Stimulated activated CD8-positive, alpha-beta memory T cell treated with anti-CD3 and anti-CD28 coated beads, Interleukin-4, amount 100 ng/mL, for 24 hours (primary cell): ENCODE measurements around the gene TMEM138.

Source experiments
- DNase-seq: peaks from one replicate; pipeline ENCODE4 v3.0.0-alpha.2; 2020; ENCODE audit warnings: low read depth

The TMEM138 gene

GRCh38 chr11:61342207-61342803 lies 19.9 kb upstream of the TMEM138 start:
- no peak for DNase-seq

- no peak for DNase-seq
Measured at GRCh38 chr11:61343792-61344745, 18.1 kb upstream of the TMEM138 start.

GRCh38 chr11:61345170-61345610 lies 17.0 kb upstream of the TMEM138 start:
- DNase-seq, result no peak

GRCh38 chr11:61345954-61346843 lies 16.0 kb upstream of the TMEM138 start:
- DNase-seq, result no peak

- DNase-seq, result no peak
Measured at GRCh38 chr11:61347916-61348461, 14.2 kb upstream of the TMEM138 start.

GRCh38 chr11:61349189-61349751 lies 12.9 kb upstream of the TMEM138 start:
- DNase-seq, result no peak

- no peak for DNase-seq
Measured at GRCh38 chr11:61349916-61350315, 12.3 kb upstream of the TMEM138 start.

- no peak for DNase-seq
Measured at GRCh38 chr11:61350336-61350735, 11.8 kb upstream of the TMEM138 start.

- DNase-seq, result no peak
Measured at GRCh38 chr11:61350803-61351202, 11.4 kb upstream of the TMEM138 start.

- no peak for DNase-seq
Measured at GRCh38 chr11:61352038-61352437, 10.1 kb upstream of the TMEM138 start.

- no peak for DNase-seq
Measured at GRCh38 chr11:61353131-61354067, 8.8 kb upstream of the TMEM138 start.

GRCh38 chr11:61354208-61354607 lies 8.0 kb upstream of the TMEM138 start:
- no peak for DNase-seq

- no peak for DNase-seq
Measured at GRCh38 chr11:61356706-61357105, 5.5 kb upstream of the TMEM138 start.

- no peak for DNase-seq
Measured at GRCh38 chr11:61357233-61357893, 4.8 kb upstream of the TMEM138 start.

- DNase-seq, result no peak
Measured at GRCh38 chr11:61357894-61358239, 4.3 kb upstream of the TMEM138 start.

- DNase-seq, result no peak
Measured at GRCh38 chr11:61358566-61358965, 3.6 kb upstream of the TMEM138 start.

GRCh38 chr11:61359516-61359915 lies 2.7 kb upstream of the TMEM138 start:
- DNase-seq, result no peak

GRCh38 chr11:61361237-61361740 lies 885 bp upstream of the TMEM138 start:
- DNase-seq, result no peak

- no peak for DNase-seq
Measured at GRCh38 chr11:61362542-61362875, 335 bp downstream of the TMEM138 start.
